ENCODE measurements around the gene RLF.

RLF gene

DNA sequence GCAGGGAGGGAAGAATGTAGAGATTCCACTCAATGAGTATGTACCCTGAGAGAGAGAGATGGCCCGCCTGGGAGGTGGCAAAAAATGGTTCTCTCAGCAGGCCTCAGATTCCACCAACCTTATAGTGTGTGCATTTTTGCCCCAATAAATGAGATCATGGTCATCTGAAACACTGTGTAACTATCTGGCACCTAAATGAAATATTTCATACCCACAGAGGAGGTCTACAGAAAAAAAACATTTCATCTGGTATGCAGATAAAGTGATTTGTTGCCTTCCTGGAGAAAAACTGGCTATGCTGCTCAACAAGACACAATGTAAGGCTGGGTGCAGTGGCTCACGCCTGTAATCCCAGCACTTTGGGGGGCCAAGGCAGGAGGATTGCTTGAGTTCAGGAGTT lies 91.4 kb downstream of the RLF start:
- Histone ChIP-seq H3K4me3 (ENCODE audit: low read depth in 1 of 2, low read length in 1 of 2) (no peak overlapping the region), H3K27ac (no peak overlapping the region), H3K27me3 (no peaks in the 10 kb centered on the region), H3K36me3 (no peaks in the 10 kb centered on the region), H3K9me3 (no peaks in the 10 kb centered on the region), H3K4me1 (ENCODE audit: control insufficient read depth in 1 of 2, insufficient read depth in 1 of 2, low read depth in 1 of 2, low read length in 1 of 2) (peaks cover 10 to 11% of the 10 kb centered on the region in 2 experiments)
- TF ChIP-seq, protein P1, sequence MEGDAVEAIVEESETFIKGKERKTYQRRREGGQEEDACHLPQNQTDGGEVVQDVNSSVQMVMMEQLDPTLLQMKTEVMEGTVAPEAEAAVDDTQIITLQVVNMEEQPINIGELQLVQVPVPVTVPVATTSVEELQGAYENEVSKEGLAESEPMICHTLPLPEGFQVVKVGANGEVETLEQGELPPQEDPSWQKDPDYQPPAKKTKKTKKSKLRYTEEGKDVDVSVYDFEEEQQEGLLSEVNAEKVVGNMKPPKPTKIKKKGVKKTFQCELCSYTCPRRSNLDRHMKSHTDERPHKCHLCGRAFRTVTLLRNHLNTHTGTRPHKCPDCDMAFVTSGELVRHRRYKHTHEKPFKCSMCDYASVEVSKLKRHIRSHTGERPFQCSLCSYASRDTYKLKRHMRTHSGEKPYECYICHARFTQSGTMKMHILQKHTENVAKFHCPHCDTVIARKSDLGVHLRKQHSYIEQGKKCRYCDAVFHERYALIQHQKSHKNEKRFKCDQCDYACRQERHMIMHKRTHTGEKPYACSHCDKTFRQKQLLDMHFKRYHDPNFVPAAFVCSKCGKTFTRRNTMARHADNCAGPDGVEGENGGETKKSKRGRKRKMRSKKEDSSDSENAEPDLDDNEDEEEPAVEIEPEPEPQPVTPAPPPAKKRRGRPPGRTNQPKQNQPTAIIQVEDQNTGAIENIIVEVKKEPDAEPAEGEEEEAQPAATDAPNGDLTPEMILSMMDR (IDR thresholded peaks at IDR 0.05) = no peak

DNA sequence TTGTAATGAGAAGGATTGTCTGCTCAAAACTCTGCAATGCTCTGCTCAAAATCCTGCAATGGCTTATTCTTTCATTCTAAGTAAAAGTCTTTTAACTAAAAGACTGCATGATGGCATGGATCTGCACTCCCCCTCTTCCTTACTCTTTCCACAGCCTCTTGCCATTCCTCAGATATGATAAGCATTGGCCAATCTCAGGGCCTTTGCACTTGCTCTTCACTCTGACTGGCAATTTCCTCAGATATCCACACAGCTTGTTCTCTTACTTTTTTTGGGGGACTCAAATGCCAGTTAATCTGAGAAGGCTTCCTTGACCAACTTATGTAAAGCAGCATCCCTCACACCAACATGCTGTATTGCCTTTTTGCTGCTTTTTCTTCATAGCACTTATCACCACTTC lies 94.0 kb downstream of the RLF start:
- Histone ChIP-seq H3K27me3 (no peaks in the 10 kb centered on the region), H3K4me3 (ENCODE audit: low read depth in 1 of 2, low read length in 1 of 2) (no peak overlapping the region), H3K9me3 (no peaks in the 10 kb centered on the region), H3K36me3 (peaks cover 3% of the 10 kb centered on the region), H3K4me1 (ENCODE audit: control insufficient read depth in 1 of 2, insufficient read depth in 1 of 2, low read depth in 1 of 2, low read length in 1 of 2) (peaks cover 23 to 26% of the 10 kb centered on the region in 2 experiments), H3K27ac (no peak overlapping the region)
- TF ChIP-seq, protein P1 (IDR thresholded peaks at IDR 0.05) = no peak

GRCh38 chr1:40256401-40257084 lies 95.4 kb downstream of the RLF start:
- peak overlapping the region; percentile 92 for H3K27ac ChIP-seq
- TF ChIP-seq, protein P1 (IDR thresholded peaks at IDR 0.05) = no peak
- peaks cover 23 to 26% of the 10 kb centered on the region in 2 experiments for H3K4me1 ChIP-seq (ENCODE audit: control insufficient read depth in 1 of 2, insufficient read depth in 1 of 2, low read depth in 1 of 2, low read length in 1 of 2)
- H3K4me3 ChIP-seq (ENCODE audit: low read depth in 1 of 2, low read length in 1 of 2) = peak overlapping the region; percentile 76 to 99
- no peaks in the 10 kb centered on the region for H3K9me3 ChIP-seq
- peaks cover 16% of the 10 kb centered on the region for H3K36me3 ChIP-seq
- no peaks in the 10 kb centered on the region for H3K27me3 ChIP-seq

DNA sequence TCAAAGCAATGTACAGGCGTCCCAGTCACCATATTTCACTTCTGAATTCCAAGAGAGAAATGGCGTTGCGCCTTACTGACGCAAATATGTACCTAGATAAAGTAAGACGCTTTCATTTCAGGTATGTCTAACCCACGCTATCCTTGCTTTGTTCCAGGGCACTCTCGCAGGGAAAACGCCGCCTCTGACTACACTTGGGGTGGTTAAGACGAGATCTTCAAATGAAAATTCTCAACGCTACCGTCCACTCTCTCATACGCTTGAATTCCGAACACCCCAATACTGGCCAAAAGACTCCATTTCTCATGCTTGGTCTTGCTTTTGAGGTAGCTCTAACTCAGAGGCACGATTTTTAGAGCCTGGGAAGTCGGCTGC lies 96.1 kb downstream of the RLF start:
- Histone ChIP-seq H3K4me1 (ENCODE audit: control insufficient read depth in 1 of 2, insufficient read depth in 1 of 2, low read depth in 1 of 2, low read length in 1 of 2) (peaks cover 23 to 26% of the 10 kb centered on the region in 2 experiments), H3K27me3 (no peaks in the 10 kb centered on the region), H3K36me3 (peaks cover 24% of the 10 kb centered on the region), H3K4me3 (ENCODE audit: low read depth in 1 of 2, low read length in 1 of 2) (peak overlapping the region; percentile 76 to 99), H3K9me3 (no peaks in the 10 kb centered on the region), H3K27ac (peak overlapping the region; percentile 92)
- TF ChIP-seq, protein P1 (IDR thresholded peaks at IDR 0.05) = no peak

DNA sequence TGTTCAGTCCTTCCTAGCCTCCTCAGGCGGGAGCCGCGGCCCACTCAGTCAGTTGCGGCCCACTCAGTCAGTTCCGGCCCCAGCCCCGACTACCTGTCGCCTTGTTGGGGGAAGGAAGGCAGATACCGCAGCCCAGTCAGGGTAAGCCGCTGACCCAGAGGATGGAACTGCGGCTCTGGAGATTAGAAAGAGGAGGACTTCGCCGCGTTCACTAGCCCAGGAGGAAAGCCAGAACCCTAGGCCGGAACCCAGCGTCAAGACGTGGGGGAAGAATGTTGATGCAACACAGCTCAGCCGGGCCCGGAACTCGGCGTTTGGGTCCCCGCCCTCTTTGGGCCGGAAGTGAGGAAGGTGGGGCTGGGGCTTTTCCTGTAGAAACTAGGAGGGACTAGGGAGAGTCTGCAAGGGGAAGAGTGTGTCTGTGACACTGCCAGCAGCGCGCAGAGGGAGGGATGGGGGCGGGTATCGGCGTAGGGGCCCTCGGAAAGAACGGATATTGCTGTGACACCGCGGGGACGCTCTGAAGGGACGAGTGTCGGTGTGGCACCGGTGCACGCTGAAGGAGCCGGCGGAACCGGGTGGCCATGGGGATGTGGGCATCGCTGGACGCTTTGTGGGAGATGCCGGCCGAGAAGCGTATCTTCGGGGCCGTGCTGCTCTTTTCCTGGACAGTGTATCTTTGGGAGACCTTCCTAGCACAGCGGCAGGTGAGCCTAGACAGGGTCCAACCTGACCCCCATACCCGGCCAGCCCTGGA lies 96.7 kb downstream of the RLF start, which contains the start of gene ZMPSTE24:
TSS of gene ZMPSTE24 (plus strand) at position 549 of the 757 bp plus-strand sequence. CDS start at position 585, 36 bp downstream.
- Histone ChIP-seq H3K4me1 (ENCODE audit: control insufficient read depth in 1 of 2, insufficient read depth in 1 of 2, low read depth in 1 of 2, low read length in 1 of 2) (peaks cover 23 to 26% of the 10 kb centered on the region in 2 experiments), H3K4me3 (ENCODE audit: low read depth in 1 of 2, low read length in 1 of 2) (peak within 1 kb of the TSS; percentile 76 to 99), H3K36me3 (peaks cover 29% of the 10 kb centered on the region), H3K27ac (peak within 1 kb of the TSS; percentile 92), H3K9me3 (no peaks in the 10 kb centered on the region), H3K27me3 (no peaks in the 10 kb centered on the region)
- TF ChIP-seq, protein P1 (IDR thresholded peaks at IDR 0.05) = peak; percentile 35
